ENCODE results near the gene YWHAQ. TPM values are rescaled to one million over a fixed set of nuclear protein-coding genes. Genes with fewer than 3 reads are reported as not detected.

YWHAQ gene
- total RNA-seq, 2 donors from 2014 or later: 158 to 183 TPM

DNA sequence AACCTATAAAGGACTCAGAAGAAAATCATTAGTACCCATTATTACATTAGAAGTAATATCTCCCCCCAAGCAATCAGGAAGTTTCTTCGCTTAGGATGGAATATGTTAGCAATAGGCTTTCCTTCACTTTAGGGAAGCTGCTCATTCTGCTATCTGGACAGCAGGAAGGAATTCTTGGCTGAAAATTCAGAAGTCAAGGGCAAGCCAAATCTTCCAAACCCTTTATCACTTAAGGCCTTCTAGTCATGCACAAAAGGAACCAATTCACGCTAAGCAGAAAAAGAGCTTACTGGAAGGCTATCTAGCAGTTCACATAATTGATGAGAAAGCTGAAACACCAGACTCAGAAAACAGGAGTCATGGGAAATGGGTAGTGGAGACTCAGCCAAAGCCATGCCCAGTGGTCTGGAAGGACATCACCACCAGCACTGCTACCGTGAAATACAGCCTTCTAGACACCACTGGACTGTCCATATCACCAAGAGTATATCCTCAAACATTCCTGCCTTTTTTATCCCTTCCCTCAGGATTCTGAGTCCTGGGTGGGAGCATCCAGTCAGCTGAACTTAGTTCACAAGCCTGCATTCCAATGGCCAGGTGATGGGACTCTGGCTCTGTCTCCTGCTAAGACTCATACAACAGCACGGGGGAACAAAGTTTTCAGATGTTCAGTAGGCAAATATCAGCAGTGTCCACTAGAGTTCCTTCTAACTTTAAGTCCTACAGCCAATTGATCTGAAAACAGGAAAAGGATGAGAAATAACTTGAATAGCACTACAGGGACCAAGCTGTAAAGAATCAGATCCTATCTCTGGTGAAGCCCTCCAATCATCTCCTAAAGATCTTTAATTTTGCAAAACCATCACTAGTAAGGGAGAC, 60.4 kb downstream of the YWHAQ start:
- TF ChIP-seq, protein P1, sequence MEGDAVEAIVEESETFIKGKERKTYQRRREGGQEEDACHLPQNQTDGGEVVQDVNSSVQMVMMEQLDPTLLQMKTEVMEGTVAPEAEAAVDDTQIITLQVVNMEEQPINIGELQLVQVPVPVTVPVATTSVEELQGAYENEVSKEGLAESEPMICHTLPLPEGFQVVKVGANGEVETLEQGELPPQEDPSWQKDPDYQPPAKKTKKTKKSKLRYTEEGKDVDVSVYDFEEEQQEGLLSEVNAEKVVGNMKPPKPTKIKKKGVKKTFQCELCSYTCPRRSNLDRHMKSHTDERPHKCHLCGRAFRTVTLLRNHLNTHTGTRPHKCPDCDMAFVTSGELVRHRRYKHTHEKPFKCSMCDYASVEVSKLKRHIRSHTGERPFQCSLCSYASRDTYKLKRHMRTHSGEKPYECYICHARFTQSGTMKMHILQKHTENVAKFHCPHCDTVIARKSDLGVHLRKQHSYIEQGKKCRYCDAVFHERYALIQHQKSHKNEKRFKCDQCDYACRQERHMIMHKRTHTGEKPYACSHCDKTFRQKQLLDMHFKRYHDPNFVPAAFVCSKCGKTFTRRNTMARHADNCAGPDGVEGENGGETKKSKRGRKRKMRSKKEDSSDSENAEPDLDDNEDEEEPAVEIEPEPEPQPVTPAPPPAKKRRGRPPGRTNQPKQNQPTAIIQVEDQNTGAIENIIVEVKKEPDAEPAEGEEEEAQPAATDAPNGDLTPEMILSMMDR (IDR thresholded peaks at IDR 0.05): no peak
- DNase-seq (ENCODE audit: low spot score) (no peak), ATAC-seq (ENCODE audit: insufficient number of reproducible peaks, low FRiP score, low read depth) (no peak)
- no peaks in the 10 kb centered on the region for H3K9me3 ChIP-seq
- no peak overlapping the region for H3K4me3 ChIP-seq
- H3K27me3 ChIP-seq (replicated peaks; ENCODE audit: insufficient read depth): no peaks in the 10 kb centered on the region
- peaks cover 10 to 37% of the 10 kb centered on the region in 2 donors for H3K4me1 ChIP-seq (ENCODE audit: control insufficient read depth in 1 of 2, low read depth in 2 of 2)
- no peaks in the 10 kb centered on the region for H3K36me3 ChIP-seq
- H3K27ac ChIP-seq: no peak overlapping the region

DNA sequence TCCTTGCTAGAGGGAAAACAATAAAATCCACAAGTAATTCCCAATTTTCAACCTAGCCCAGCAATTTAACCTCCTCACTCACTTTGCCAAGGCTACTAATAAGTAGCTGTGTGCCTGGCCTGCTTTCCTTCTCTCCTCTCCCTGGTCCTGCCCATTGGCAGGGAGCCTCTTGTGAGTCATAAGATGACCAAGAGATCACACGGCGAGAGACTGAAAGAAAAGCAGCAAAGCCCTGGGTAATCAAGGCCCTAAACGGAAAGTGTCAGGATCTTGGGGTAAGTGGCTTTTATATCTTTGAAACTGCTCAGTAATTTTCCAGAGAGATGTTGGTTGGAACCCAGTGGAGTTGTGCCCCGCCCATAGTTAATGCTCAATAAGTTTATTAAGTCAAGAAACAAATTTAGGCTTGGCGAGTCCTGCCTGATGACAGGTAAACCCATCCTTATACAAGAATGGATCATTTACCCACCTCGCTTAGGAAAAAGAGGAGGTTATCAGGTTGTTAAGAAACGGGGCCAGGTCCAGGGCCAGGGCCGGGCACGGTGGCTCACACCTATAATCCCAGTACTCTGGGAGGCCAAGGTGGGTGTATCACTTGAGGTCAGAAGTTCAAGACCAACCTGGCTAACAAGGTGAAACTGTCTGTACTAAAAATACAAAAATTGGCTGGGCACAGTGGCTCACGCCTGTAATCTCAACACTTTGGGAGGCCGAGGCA, 65.2 kb downstream of the YWHAQ start:
- Histone ChIP-seq H3K4me3 (peak overlapping the region; percentile 44), H3K4me1 (ENCODE audit: control insufficient read depth in 1 of 2, low read depth in 2 of 2) (peaks cover 12 to 22% of the 10 kb centered on the region in 2 donors), H3K27ac (peak overlapping the region; percentile 86 to 94), H3K27me3 (replicated peaks; ENCODE audit: insufficient read depth) (no peaks in the 10 kb centered on the region), H3K36me3 (no peaks in the 10 kb centered on the region), H3K9me3 (no peaks in the 10 kb centered on the region)
- TF ChIP-seq, protein P1 (IDR thresholded peaks at IDR 0.05): no peak
- ATAC-seq (ENCODE audit: insufficient number of reproducible peaks, low FRiP score, low read depth) (peak; percentile 88), DNase-seq (ENCODE audit: low spot score) (peak; percentile 91)

DNA sequence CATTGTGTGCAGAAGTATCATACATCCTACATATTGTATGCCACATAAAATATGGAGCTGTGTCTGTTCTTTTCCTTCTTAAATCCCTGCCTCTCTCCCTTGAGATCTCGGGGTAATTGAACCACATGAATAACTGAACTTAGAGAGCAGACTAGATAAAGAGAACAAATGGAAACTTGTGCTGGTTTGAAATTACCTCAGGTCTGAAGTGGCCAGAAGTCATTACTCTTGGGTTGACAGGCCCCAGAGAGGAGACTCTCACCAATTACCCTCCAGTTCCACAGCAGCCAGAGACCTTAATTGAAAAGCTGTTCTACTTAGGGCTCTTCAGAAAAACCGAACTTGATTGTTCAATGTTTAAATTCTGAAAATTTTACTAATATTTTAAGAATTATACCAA, 70.2 kb downstream of the YWHAQ start:
- DNase-seq (ENCODE audit: low spot score): no peak
- ATAC-seq (ENCODE audit: insufficient number of reproducible peaks, low FRiP score, low read depth): no peak
- Histone ChIP-seq H3K36me3 (no peaks in the 10 kb centered on the region), H3K27me3 (replicated peaks; ENCODE audit: insufficient read depth) (no peaks in the 10 kb centered on the region), H3K27ac (no peak overlapping the region), H3K4me3 (no peak overlapping the region), H3K9me3 (no peaks in the 10 kb centered on the region), H3K4me1 (ENCODE audit: control insufficient read depth in 1 of 2, low read depth in 2 of 2) (peaks cover 13 to 37% of the 10 kb centered on the region in 2 donors)
- TF ChIP-seq, protein P1 (IDR thresholded peaks at IDR 0.05): no peak

DNA sequence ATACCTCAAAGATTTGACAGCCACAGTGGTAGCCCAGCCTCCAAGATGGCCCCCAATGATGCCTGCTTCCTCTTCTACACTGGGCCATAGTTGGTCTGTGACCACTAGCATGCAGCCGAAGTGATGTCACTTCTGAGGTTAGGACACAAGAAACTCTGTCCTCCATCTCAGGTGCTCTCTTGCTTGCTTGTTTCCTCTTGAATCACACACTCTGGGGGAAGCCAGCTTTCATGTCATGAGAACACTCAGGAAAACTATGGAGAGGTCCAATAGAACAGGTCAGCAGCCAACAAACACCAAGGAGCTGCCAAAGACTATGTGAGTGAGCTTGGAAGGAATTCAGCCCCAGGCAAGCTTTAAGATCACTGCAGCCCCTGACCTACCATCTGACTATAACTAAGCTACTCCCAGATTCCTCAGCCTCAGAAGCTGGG, 71.8 kb downstream of the YWHAQ start:
- Histone ChIP-seq H3K27ac (peak overlapping the region; percentile 67 to 79), H3K36me3 (no peaks in the 10 kb centered on the region), H3K27me3 (replicated peaks; ENCODE audit: insufficient read depth) (no peaks in the 10 kb centered on the region), H3K9me3 (no peaks in the 10 kb centered on the region), H3K4me1 (ENCODE audit: control insufficient read depth in 1 of 2, low read depth in 2 of 2) (peaks cover 11 to 33% of the 10 kb centered on the region in 2 donors), H3K4me3 (no peak overlapping the region)
- DNase-seq (ENCODE audit: low spot score) (peak; percentile 66), ATAC-seq (ENCODE audit: insufficient number of reproducible peaks, low FRiP score, low read depth) (peak; percentile 62)
- TF ChIP-seq, protein P1 (IDR thresholded peaks at IDR 0.05): no peak

DNA sequence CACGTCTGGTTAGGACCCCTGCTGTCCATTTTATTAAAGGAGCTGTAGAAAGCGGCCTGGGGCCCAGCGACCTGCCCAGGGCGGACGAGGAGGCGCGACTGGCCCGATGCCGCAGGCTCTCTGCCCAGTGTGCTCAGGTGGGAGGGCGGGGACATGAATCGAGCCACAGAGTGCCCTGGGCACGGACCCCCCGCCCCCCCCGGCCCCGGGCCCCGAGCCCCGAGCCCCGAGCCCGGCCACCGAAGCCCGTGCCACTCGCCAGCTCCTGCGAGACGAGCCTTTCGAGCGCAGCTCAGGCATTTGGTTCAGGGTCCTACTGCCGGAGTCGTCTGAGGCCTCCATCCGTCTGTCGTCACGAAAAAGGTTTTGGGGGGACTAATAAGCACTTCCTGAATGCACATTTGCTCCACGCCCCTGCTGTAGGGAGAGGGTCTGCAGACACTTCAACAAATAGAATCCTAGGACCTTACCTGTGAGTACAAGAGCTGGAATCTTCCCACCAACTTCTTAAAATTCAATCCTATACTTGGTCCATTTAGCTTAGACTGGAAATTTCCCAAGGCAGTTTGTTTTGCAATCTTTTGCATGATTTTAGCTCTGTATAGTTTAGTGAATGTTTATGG, 74.6 kb downstream of the YWHAQ start:
- ATAC-seq (ENCODE audit: insufficient number of reproducible peaks, low FRiP score, low read depth): no peak
- TF ChIP-seq, protein P1 (IDR thresholded peaks at IDR 0.05): no peak
- Histone ChIP-seq H3K27ac (peak overlapping the region; percentile 97 to 98), H3K36me3 (no peaks in the 10 kb centered on the region), H3K27me3 (replicated peaks; ENCODE audit: insufficient read depth) (no peaks in the 10 kb centered on the region), H3K4me3 (peak overlapping the region; percentile 86), H3K9me3 (no peaks in the 10 kb centered on the region), H3K4me1 (ENCODE audit: control insufficient read depth in 1 of 2, low read depth in 2 of 2) (peaks cover 36 to 60% of the 10 kb centered on the region in 2 donors)
- no peak for DNase-seq (ENCODE audit: low spot score)
